DMS53 treated with DMSO at 0.1 percent for 48 hours (cell line): Measurements from ENCODE around the gene HBG1.
"Not testable (repeated sequence)": the region's sequence is repeated elsewhere in the genome, so short reads cannot be mapped to it uniquely, and the experiment has no call there.

Source experiments
- DNase-seq: peaks from one replicate; lab custom pipeline; 2025; ENCODE audit not compliant: unreplicated experiment; lab: John Stamatoyannopoulos, UW

The HBG1 gene

DNA sequence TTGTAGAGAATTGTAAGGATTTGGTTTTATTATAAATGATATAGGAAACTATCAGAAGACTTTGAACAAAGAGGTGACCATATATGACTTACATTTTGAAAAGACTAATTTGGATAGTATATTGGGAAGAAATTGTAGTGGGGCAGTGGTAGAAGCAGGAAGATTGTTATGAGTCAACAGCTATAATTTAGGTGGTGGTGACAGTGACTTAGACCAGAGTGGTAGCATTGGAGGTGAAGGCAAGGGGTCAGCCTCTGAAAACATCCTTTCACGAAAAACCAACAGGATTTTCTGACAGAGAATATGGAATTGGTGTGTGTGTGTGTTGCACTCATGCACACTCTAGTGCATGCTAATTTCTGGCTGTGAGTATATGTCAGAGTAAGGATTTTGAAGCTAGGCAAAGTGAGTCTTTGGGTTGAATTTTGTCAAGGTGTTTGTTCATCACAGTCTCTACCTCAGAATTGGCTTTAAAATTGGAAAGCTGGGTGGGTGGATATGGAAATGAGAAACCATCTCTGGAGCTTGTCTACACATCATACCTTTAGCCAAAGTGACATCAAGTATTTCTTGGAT is 28.2 kb upstream of the HBG1 start:
- DNase-seq = no peak

DNA sequence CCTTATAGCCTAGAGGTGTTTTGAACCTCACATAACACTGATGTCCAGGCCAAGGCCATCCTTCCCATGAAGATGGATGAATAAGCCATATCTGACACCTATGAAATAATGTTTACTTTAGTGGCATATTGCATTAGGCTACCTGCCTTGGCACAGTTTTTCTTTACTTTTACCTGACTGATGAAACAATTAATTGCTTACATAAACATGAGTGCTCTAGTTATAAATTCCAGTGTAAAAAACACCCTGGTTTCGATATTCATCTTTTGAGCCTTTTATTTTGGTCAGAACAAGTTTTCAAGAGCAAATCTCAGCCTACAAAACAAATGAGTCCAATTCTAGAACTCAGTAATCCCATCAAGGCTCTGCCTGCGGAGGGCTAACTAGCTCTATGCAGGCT is 27.0 kb upstream of the HBG1 start:
- DNase-seq = no peak

DNA sequence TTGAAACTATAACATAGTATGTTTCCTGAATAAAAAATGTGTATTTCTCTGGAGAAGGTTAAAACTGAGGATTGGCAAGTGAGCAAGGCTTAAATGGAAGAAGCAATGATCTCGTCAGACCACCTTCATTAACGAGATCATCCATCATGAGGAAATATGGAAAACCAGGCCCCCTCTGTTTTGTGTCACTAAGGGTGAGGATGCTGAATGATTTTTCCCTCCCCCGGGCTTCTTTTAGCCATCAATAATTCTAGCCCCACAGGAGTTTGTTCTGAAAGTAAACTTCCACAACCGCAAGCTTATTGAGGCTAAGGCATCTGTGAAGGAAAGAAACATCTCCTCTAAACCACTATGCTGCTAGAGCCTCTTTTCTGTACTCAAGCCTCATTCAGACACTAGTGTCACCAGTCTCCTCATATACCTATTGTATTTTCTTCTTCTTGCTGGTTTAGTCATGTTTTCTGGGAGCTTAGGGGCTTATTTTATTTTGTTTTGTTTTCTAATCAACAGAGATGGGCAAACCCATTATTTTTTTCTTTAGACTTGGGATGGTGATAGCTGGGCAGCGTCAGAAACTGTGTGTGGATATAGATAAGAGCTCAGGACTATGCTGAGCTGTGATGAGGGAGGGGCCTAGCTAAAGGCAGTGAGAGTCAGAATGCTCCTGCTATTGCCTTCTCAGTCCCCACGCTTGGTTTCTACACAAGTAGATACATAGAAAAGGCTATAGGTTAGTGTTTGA is 25.9 kb upstream of the HBG1 start:
- DNase-seq = no peak

DNA sequence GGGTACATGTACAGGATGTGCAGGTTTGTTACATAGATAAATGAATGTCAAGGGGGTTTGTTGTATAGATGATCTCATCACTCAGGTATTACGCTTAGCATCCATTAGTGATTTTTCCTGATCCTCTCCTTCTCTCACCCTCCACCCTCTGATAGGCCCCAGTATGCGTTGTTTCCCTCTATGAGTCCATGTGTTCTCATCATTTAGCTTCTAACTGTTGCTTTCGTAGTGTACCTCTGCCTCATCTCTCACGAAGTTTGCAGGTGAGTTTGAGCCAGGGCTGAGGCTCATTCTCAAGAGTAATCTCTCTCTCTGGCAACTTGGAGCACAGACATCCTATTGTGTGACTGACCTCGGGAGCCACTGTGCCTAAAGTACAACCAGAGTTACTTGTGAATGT is 24.7 kb upstream of the HBG1 start:
- no peak for DNase-seq

DNA sequence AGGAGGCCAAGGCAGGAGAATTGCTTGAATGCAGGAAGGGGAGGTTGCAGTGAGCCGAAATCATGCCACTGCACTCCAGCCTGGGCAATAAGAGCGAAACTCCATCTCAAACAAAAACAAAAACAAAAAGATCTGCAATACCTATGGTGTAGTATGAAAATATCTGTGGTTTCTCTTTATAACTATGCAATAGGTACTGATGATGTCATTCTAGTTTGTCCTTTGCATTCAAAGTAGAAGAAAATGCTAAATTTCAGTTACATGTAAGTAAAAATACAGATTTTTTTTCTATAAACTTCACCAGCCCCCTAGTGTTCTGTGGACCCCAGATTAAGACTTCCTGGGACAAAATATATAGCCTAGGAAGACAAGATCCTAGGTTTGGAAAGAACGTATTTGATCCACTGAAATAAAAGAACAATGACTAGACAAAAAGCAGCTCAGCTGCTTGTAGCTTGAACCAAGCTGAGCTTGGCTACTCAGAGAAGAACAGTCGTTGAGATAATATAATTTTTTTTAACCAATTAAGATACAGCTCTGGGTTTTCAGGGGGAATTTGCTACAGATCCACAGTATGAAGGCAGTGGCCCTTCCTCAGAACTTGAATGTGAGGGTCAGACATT is 22.8 kb upstream of the HBG1 start:
- no peak for DNase-seq

DNA sequence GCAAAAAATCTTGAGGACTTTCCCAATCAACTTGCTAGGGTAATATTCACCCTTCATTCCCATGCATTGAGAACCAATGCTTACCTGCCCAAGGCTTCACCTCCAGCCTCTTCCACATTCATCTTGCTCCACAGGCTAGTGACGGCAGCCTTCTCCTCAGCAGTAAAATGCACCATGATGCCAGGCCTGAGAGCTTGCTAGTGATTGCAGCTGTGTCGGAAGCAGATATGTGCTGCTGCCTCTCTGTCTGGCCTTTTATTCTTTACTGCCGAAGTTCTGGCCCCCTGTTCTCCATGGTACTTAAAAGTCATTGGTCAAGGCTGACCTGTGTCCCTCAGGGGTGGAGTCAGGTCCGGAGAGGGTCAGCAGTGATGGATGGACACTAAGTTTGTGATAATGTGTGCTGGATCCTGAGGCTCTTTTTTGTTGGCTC is 20.1 kb upstream of the HBG1 start, which contains the start of gene HBE1:
TSS of gene HBE1 (minus strand) at position 231 of the 433 bp plus-strand sequence. CDS start at position 176, 55 bp downstream.
- DNase-seq = no peak

DNA sequence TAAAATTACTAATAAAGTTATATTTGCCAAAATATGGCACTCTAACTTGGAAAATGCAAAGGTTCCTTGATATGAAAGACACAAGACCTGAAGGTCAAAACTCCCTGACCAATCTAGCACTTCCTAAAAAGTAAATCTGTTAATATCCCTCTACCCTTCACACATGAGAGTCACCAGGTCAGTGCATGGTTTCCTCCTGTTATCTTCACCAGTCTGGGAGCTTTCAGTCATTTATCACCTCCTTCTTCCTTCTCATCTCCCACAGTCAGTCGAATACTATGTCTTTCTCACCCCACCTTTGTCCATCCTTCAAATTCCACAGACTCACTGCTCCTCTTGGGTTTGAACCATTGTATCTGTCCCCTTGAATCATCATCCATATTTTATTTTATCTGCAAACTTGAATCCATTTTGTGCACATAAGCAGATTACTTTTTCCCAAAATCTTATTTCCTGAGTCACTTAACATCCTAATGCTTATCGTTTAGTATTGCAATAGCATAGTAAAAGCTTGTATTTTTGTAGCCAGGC is 17.4 kb upstream of the HBG1 start:
- no peak for DNase-seq

DNA sequence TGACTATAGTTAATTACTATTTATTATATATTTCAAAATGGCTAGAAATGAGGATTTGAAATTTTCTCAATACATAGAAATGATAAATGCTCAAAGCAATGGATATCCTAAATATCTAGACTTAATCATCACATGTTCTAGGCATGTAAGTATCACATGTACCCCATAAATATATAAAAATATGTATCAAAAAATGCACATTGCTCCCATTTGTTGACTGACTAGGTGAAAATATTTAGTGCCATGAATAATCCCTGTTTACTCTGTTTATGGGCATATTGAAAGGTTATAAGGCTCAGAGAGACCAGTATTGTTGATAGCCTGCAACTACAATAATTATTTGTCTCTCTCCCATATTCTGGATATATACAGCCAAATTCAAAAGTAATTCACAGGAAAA is 17.0 kb upstream of the HBG1 start:
- no peak for DNase-seq

DNA sequence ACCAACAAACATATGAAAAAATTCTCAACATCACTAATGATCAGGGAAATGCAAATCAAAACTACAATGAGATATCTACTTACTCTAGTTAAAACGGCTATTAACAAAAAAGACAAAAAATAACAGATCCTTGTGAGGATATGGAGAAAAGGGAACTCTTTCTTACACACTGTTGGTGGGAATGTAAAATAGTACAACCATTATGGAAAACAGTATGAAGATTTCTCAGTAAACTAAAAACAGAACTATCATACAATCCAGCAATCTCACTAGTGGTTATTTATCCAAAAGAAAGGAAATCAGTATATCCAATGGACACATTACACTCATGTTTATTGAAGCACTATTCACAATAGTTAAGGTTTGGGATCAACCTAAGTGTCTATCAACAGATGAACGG is 16.2 kb upstream of the HBG1 start:
- DNase-seq = no peak

DNA sequence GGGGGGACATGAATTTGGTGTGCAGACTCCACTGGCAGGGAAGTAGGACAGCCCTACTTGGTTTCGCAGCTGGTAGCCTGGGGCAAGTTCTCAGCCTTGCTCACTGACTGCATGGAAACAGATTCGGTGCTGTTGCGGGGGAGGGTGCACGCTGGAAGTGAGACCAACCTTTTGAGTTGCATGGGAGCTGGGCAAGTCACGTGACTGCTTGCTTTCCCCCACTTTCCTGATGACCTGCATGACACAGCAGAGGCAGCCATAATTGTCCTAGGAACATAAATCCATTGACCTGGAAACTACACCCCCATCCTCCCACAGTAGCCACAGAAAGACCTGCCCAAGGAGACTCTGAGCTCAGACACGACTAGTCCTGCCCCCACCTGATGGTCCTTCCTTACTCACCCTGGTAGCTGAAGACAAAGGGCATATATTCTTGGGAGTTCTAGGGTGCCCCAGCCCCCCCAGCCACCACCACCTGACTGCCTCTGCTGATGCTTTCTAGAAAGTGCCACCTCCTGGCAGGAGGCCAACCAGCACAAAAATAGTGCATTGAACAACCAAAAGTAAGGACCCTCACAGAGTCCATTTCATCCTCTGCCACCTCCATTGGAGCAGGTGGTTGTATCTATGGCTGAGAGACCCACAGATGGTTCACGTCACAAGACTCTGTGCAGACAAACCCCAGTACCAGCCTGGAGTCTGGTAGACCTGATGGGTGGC is 9.0 kb upstream of the HBG1 start:
- no peak for DNase-seq

DNA sequence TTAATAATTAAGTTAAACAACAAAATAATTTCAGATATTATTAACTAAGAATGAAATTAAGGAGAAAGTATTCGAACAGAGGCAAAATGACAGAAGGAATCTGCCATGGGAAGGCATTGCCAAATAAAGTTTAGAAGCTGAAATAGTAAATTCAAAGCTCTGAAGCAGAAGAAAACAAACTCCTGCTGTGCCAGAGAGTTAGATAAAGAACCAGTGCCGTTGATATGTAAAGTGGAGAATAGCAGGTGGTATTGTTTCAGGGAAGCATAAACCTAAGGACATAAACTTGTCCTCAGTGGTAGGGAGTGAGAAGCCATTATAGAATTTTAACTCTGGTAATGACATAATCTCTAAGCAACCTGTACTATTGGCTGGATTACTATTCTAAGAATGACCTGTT is 7.6 kb upstream of the HBG1 start:
- no peak for DNase-seq

DNA sequence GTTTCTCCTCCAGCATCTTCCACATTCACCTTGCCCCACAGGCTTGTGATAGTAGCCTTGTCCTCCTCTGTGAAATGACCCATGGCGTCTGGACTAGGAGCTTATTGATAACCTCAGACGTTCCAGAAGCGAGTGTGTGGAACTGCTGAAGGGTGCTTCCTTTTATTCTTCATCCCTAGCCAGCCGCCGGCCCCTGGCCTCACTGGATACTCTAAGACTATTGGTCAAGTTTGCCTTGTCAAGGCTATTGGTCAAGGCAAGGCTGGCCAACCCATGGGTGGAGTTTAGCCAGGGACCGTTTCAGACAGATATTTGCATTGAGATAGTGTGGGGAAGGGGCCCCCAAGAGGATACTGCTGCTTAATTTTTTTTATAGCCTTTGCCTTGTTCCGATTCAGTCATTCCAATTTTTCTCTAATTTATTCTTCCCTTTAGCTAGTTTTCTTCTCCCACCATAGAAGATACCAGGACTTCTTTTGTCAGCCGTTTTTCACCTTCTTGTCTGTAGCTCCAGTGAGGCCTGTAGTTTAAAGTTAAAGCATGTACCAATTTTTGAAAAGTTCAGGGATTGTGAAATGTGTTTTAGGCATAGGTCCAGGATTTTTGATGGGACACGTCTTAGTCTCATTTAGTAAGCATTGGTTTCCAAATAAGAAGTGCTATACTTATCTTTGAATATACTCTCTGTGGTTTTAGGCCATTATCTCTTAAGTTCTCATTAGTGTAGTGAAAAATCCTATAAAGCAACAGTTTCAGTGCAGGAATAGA is 5.2 kb upstream of the HBG1 start, which contains the start of gene HBG2:
TSS of gene HBG2 (minus strand) at position 136 of the 768 bp plus-strand sequence. CDS start at position 83, 53 bp downstream.
- DNase-seq = not testable (repeated sequence)

DNA sequence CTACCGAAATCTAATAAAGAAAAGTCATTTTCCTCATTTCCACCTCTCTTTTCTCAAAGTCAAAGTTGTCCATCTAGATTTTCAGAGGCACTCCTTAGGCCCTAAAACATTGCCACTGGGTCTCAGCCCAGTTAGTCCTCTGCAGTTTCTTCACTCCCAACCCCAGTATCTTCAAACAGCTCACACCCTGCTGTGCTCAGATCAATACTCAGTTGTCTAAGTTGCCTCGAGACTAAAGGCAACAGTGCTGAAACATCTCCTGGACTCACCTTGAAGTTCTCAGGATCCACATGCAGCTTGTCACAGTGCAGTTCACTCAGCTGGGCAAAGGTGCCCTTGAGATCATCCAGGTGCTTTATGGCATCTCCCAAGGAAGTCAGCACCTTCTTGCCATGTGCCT is 4.4 kb upstream of the HBG1 start:
- DNase-seq = not testable (repeated sequence)

DNA sequence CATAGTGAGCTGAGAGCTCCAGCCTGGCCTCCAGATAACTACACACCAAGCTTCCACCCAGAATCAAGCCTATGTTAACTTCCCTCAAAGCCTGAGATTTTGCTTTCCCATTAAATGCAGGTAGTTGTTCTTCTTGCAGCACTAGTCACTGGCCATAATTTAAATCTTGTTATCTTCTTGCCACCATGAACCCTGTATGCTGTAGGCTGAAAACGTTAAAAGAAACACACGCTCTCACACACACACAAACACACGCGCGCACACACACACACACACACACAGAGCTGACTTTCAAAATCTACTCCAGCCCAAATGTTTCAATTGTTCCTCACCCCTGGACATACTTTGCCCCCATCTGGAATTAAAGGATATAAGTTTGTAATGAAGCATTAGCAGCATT is 3.8 kb upstream of the HBG1 start:
- not testable (repeated sequence) for DNase-seq

DNA sequence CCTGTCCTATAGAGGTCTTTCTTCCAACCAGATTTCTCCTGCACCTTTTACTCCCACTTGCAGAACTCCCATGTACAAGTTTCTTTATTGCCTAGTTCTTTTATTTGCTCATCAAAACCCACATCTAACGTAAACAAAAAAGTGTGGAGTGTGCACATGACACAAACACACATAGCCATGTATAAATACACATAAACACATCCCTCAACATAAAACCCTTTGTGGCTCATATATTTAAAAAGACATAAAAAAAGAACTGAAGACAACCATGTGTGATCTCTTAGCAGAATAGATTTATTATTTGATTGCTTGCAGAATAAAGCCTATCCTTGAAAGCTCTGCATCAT is 3.2 kb upstream of the HBG1 start:
- DNase-seq = no peak

DNA sequence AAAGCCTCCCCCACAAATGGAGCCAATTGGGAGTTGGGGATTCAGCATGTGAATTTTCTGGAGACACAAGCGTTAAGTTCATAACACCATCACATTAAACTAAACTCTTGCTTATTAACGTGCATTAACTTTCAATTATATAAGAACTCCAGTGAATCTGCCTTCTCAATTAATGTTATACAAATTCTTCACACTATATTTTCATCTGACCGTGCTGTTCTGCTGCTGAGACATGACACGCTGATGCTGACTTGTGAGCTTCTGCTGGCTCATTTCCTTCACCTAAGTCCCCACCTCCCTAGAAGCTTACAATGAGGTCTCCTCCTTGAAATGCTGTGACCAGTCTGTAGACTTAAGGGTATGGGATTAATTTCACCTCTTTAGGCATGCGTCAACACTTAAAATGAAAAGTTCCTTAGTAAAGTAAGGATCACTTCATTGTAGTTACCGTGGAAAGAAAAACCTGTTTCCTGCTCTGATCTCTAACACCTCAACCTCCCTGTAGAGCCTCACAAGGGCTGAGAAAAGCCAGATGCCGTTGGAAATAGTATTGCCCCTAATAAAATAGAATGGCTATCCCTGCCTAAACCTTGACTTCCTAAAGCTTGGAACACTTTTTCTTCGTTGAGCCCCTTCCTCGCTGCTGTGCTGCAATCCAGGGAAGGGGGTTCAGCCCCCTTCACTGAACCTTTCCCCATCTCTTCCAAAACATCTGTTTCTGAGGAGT is 2.7 kb upstream of the HBG1 start:
- DNase-seq = no peak

DNA sequence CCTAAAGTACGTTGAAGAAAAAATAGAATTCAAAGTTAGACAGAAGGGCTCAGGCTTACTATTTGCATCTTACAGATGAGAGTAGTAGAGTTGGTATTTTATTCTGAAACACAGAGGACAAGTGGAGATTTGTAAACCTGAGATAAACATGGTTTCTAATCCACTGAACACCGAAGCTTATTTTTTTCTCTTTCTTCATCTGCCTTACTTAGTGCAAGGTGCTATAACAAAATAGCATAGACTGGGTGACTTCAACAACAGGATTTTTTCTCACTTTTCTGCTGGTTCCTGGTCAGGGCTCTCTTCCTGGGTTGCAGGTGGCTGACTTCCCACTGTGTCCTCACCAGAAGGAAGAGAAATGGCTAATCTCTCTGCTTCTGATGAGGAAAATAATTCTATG is 2.1 kb upstream of the HBG1 start:
- no peak for DNase-seq

DNA sequence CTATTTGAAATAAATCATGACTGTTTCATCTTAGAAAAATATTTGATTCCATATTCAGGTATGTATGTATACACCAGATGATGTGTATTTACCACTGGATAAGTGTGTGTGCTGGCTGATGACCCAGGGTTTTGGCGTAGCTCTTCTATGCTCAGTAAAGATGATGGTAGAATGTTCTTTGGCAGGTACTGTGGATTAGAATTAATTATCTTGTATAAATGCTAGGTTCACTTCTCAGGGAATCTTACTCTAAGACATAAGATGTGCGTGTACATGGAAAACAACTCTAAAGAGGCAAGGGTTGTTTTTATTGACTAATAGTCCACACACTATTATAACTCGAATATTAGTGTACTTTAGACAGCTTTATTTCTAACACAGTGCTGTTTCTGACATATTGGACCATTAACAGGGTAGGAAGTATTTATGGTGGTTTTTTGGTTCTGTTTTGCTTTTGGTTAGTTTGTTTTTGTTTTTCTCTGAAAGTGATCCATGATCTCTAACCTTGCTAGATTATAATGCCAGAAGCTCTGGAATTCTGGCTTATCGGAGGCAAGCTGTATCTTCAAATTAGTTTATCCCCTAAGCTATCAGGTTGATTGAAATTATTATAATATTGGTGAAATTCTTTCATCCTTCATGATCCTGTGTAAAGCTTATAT is 1.0 kb upstream of the HBG1 start:
- no peak for DNase-seq

DNA sequence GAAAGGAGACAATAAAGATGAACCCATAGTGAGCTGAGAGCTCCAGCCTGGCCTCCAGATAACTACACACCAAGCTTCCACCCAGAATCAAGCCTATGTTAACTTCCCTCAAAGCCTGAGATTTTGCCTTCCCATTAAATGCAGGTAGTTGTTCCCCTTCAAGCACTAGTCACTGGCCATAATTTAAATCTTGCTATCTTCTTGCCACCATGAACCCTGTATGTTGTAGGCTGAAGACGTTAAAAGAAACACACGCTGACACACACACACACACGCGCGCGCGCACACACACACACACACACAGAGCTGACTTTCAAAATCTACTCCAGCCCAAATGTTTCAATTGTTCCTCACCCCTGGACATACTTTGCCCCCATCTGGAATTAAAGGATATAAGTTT is 1.2 kb downstream of the HBG1 start:
- DNase-seq = not testable (repeated sequence)
